HG03159 (cell line): ENCODE results near the gene DYNLT1.

Source experiments
- ATAC-seq: cut with Tn5 transposase; IDR thresholded peaks from one replicate; pipeline ENCODE4 v1.9.1; 2021; ENCODE audit warnings: mild to moderate bottlenecking, moderate library complexity; ENCODE audit not compliant: unreplicated experiment

The DYNLT1 gene

DNA sequence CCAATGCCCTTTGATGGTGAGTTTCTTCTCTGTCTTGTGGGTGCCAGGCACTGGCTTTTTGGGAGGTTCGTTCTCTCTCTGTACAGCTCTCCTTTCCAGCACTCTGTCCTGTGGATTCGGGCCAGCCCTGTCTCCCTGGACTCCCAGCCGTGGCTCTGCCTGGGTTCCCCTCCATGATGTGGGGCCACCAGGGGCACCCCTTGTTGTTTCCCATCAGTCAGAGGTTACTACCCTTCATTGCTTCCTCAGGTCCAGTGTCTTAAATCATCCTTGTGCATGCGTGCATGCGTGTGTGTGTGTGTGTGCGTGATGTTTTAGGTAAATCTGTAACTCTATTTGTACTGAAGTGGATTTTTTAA is 40.5 kb downstream of the DYNLT1 start:
- no peak for ATAC-seq

DNA sequence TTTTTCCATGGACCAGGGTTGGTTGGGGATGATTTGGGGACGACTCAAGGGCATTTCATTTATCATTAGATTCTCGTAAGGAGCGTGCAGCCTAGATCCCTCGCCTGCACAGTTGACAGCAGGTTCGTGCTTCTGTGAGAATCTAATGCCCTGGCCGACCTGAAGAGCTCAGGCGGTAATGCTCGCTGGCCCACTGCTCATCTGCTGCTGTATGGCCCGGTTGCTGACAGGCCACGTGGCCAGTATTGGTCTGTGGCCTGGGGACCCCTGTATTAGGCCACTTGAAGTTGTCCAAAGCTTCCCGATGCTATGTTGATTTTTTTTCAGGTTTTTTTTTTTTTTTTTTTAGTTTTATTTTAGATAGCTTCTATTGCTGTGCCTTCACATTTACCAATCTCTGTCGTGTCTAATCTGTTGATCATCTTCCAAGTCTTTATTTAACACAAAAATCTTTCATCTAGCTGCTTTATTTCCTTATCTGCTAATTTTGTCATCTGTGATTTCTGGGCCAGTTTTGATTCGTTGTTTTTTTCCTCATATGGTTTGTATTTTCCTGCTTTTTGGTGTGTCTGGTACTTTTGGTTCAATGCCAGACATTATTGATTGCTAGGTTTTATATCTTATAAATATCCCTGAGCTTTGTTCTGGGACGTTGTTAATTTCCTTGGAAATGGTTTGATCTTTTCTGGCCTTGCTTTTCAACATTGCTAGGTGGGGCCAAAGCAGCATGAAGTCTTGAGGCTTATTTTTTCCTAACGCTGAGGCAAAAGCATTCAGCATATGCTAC is 41.1 kb downstream of the DYNLT1 start:
- no peak for ATAC-seq

- ATAC-seq, result no peak
Observed at GRCh38 chr6:158599635-158600034, 44.9 kb downstream of the DYNLT1 start.

DNA sequence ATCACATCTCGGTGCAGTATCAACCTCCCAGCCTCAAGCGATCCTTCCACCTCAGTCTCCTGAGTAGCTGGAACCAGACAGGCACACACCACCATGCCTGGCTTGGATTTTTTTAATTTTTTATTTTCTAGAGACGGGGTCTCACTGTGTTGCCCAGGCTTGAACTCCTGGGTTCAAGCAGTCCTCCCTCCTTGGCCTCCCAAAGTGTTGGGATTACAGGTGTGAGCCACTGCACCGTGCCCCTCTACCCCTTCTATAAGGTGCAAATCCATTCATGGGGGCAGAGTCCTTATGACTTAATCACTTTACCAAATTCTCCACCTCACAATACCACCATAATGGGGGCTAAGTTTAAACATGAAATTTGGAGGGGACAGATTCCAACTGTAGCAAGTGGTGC is 47.0 kb downstream of the DYNLT1 start:
- no peak for ATAC-seq

GRCh38 chr6:158596861-158597260 is 47.7 kb downstream of the DYNLT1 start:
- no peak for ATAC-seq

DNA sequence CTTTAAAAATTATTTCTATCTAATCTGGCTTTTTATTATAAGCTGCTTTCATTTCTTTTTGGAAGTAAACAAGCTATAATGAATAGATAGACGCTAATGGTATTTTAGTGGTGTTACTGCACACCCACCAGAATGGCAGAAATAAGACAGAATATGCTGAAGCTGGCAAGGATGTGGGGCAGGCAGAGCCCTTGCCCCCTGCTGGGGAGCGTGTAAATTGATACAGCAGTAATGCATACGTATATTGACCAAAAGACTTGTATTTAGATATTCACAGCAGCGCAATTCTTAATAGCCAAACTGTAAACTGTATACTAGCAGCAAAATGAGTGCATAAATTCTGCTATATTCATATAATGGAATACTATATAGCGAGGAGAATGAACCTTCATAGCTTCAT is 49.3 kb downstream of the DYNLT1 start:
- no peak for ATAC-seq

GRCh38 chr6:158593670-158594069 is 50.9 kb downstream of the DYNLT1 start:
- no peak for ATAC-seq

DNA sequence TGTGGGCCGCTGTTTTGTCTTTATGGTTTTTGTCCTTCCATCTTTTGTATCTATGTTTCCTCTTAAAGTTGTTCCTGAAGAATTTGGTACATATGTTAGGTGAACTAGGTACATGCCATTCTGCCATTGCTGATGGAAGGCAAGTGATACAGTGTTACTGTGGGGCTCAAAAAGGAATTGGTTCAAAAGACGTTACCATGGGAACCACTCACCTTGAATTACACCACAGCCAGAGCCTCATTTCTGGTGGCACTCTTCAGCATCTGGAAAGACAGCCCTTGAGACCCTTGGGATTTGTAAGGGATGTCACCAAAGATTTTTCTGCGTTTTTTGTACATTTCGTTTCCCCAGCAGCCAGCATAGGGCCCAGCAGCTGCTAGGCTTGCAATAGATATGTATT is 52.7 kb downstream of the DYNLT1 start:
- no peak for ATAC-seq

- no peak for ATAC-seq
Observed at GRCh38 chr6:158591134-158591809, 53.3 kb downstream of the DYNLT1 start.

DNA sequence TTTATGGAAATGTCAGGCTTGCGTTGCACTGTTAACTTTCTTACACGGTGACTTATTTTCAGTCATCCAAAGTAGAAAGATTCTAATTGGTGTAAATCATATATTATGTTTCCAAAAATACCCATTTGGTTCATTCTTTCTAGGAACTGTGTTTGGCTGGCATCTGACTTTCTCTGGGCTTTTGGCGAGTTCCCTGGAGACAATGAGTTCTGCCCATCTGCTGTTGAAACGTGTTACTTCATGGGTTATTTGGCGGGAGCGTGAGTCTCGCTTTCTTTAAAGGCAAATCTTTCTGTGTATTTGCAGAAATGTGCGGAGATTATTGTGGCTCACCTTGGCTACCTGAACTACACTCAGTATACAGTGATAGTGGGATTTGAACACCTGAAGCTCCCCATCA is 55.2 kb downstream of the DYNLT1 start:
- ATAC-seq, result no peak

DNA sequence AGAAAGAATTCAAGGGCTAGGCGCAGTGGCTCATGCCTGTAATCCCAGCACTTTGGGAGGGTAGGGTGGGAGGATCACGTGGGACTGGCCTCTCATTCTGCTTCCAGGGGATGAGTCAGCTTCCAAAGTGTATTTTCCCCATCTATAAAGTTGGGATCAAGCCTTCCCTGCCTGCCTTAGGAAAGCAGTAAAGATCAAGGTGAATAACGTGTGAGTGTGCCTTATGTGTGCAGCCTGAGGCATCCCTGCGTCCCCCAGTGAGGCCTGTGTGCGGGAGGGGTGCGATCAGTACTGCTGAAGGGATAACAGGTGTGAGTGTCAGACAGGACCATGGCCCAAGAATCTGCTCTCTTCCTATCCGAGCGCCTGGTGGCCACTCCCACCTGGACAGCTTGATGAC is 57.9 kb downstream of the DYNLT1 start:
- ATAC-seq, result no peak
